ENCODE measurements around the gene RASGRF2. TPM values are rescaled to one million over a fixed set of nuclear protein-coding genes. Genes with fewer than 3 reads are reported as not detected.
"Not testable (repeated sequence)": the region's sequence is repeated elsewhere in the genome, so short reads cannot be mapped to it uniquely, and the experiment has no call there.

The RASGRF2 gene
- total RNA-seq, 1 donor from 2014 or later: 8.2 TPM

- intact Hi-C loops (cut with DNase I): no loop called here
Observed at GRCh38 chr5:81010336-81011169, 50.4 kb downstream of the RASGRF2 start.

GRCh38 chr5:81014348-81014747 lies 54.2 kb downstream of the RASGRF2 start:
- intact Hi-C loops (cut with DNase I): no loop called here
- DNase-seq (ENCODE audit: low spot score): no peak

More at GRCh38 chr5:81010336-81011169, 50.4 kb downstream of the RASGRF2 start:
- no peak for DNase-seq (ENCODE audit: low spot score)

GRCh38 chr5:81016116-81016515 lies 56.0 kb downstream of the RASGRF2 start:
- intact Hi-C loops (cut with DNase I): no loop called here
- no peak for DNase-seq (ENCODE audit: low spot score)

GRCh38 chr5:81017320-81017719 lies 57.2 kb downstream of the RASGRF2 start:
- intact Hi-C loops (cut with DNase I): no loop called here
- no peak for DNase-seq (ENCODE audit: low spot score)

DNA sequence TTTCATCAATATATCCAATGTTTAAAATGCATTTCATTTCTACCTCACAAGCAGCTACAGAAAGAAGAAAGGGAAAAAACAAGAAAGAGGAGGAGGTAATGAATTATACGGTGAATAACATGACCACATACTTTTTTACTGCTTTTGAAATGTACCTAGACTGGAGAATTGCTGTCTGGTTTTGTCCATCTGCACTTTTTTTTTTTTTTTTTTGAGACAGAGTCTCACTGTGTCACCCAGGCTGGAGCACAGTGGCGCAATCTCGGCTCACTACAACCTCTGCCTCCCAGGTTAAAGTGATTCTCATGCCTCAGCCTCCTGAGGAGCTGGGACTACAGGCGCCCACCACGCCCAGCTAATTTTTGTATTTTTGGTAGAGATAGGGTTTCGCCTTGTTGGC lies 58.4 kb downstream of the RASGRF2 start:
- intact Hi-C loops (cut with DNase I); DNase-seq (ENCODE audit: low spot score): not testable (repeated sequence)

DNA sequence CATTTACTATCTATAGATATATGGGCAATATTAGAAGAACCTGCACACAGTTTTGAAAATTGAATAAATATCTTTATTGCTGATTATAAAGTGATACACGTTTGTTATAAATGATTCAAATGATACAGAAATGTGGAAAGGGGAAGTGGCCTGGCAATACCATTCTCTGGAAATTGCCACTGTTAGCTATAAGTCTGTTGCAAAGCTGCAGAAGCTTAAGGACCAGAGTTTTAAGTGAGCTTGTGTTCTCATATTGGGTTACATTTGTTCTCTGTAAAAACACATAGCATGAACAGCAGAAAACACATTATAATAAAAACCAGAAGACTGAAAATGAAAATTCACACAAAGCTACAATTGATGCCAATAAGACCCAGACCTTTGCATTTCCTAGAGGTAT lies 59.6 kb downstream of the RASGRF2 start:
- DNase-seq (ENCODE audit: low spot score): no peak
- intact Hi-C loops (cut with DNase I): no loop called here

DNA sequence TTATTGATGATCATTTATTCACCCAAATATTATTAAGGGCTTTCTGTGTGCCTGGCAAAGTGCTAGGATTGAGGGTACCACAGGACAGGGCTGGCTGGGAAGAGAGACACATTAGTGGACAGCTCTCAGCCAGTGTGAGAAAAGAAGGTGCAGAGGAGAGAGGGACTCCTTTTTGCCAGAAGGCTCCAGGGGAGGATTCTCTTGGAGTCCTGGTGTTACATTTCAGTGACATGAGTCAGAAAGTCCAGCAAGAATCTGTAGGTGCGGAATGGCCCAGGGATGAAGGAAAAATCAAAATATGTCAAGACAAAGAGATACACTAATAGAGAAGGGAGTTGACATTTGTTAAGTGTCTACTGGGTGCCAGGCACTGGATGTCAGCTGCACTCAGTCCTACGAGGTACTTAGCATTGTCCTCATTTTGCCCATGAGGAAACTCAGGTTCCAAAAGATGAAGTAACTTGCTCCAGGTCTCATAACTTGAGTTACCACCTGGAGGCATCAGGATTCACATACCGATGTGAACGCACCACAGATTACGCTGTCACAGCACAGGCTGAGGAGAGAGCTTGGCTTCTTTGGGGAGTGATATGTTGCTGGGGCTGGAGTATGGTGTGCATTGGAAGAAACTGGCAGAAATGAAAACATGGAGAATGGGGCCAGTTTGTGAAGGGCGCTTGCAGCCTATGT lies 60.5 kb downstream of the RASGRF2 start:
- no peak for DNase-seq (ENCODE audit: low spot score)
- intact Hi-C loops (cut with DNase I): no loop called here

DNA sequence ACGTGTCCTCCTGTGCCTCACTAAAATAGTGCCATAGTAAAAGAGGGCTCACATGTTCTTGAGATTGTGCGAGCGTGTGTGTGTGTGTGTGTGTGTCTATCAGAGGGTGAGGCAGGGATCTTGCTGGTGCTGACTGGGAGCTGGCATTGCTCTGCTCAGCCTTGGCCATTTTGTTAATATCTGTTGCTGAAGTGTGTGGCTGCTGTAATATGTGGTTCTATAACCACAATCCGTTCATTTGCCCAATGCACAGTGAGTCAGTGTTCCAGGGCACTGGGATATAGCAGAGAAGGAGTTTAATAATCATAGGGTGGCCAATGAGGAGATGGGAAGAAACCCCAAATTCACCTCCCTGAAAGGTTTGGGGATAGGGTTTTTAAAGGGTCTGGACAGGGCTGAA lies 61.3 kb downstream of the RASGRF2 start:
- intact Hi-C loops (cut with DNase I): no loop called here
- DNase-seq (ENCODE audit: low spot score): no peak

GRCh38 chr5:81021951-81022687 lies 62.0 kb downstream of the RASGRF2 start:
- no peak for DNase-seq (ENCODE audit: low spot score)
- intact Hi-C loops (cut with DNase I): no loop called here

- intact Hi-C loops (cut with DNase I): no loop called here
- DNase-seq (ENCODE audit: low spot score): no peak
Observed at GRCh38 chr5:81022688-81023084, 62.5 kb downstream of the RASGRF2 start.

DNA sequence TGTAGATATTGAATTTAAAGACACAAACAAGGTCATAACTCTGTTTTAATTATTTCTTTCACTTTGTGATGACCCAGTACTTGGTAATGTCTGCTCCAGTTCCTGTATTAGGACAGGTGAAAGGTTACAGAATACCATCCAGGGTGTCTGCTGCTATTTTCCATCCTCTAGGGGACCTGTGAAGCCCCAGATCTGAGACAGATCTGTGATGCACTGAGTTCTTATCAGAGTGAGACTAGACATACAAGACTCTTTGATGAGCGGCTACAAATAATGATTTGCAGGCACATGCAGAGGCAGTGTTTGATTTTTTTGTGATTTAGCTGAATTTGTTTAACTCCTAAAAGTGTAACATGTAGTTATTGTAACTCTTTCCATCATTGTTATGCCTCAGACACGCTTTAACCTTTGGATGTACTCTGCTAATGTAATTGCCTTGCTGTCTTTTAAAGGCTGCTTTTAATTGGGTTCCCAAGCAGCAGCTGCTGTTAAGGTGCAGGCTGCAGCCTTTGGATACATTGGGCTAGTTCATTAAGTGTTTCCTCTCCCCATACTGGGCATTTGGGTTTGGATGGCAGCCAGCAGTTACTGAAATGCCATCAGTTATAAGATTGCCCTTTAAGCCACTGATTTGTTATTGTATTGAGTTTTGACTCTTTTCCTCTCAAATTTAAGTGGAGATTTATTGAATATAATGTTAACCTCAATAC lies 63.3 kb downstream of the RASGRF2 start:
- no peak for DNase-seq (ENCODE audit: low spot score)
- intact Hi-C loops (cut with DNase I): no loop called here

- intact Hi-C loops (cut with DNase I): no loop called here
- DNase-seq (ENCODE audit: low spot score): no peak
Observed at GRCh38 chr5:81027481-81028058, 67.4 kb downstream of the RASGRF2 start.

DNA sequence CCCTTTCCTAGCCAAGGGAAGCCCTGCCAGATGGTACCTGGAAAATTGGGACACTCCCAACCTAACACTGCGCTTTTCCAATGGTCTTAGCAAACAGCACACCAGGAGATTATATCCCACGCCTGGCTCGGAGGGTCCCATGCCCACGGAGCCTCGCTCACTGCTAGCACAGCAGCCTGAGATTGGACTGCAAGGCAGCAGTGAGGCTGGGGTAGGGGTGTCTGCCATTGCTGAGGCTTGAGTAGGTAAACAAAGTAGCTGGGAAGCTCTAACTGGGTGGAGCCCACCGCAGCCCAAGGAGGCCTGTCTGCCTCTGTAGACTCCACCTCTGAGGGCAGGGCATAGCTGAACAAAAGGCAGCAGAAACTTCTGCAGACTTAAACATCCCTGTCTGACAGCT lies 68.7 kb downstream of the RASGRF2 start:
- DNase-seq (ENCODE audit: low spot score); intact Hi-C loops (cut with DNase I): not testable (repeated sequence)

DNA sequence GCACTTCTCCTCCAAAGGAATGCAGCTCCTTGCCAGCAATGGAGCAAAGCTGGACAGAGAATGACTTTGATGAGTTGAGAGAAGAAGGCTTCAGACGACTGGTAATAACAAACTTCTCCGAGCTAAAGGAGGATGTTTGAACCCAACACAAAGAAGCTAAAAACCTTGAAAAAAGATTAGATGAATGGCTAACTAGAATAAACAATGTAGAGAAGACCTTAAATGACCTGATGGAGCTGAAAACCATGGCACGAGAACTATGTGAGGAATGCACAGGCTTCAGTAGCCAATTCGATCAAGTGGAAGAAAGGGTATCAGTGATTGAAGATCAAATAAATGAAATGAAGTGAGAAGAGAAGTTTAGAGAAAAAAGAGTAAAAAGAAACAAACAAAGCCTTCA lies 69.6 kb downstream of the RASGRF2 start:
- intact Hi-C loops (cut with DNase I); DNase-seq (ENCODE audit: low spot score): not testable (repeated sequence)

- intact Hi-C loops (cut with DNase I); DNase-seq (ENCODE audit: low spot score): not testable (repeated sequence)
Observed at GRCh38 chr5:81030236-81031034, 70.3 kb downstream of the RASGRF2 start.

DNA sequence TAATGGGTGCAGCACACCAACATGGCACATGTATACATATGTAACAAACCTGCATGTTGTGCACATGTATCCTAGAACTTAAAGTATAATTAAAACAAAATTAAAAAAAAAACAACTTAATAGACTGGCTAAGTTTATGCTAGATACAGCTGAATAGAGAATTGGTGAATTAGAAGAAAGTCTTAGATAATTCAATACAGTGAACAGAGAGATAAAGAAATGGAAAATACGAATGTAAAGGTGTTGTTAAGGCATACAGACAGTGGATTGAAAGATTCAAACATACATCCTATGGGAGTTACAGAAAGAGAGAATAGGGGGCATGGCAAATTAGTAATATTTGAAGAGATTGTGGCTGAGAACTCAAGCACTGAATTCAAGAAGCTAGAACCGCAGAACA lies 75.4 kb downstream of the RASGRF2 start:
- intact Hi-C loops (cut with DNase I): no loop called here
- DNase-seq (ENCODE audit: low spot score): no peak

DNA sequence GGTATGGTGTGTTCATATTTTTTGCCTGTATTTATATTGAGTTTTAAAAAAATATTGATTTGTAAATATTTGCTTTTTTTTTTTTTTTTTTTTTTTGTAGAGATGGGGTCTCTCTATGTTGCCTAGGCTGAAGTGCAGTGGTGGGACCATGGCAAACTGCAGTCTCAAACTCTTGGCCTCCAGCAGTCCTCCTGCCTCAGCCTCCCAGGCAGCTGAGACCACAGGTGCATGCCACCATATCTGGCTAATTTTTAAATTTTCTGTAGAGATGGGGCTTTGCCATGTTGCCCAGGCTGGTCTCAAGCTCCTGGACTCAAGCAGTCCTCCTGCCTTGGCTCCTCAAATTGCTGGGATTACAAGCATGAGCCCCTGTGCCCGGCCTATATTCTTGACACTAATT lies 78.3 kb downstream of the RASGRF2 start:
- DNase-seq (ENCODE audit: low spot score): no peak
- intact Hi-C loops (cut with DNase I): no loop called here

GRCh38 chr5:81044868-81045267 lies 84.7 kb downstream of the RASGRF2 start:
- DNase-seq (ENCODE audit: low spot score): no peak
- intact Hi-C loops (cut with DNase I): no loop called here

DNA sequence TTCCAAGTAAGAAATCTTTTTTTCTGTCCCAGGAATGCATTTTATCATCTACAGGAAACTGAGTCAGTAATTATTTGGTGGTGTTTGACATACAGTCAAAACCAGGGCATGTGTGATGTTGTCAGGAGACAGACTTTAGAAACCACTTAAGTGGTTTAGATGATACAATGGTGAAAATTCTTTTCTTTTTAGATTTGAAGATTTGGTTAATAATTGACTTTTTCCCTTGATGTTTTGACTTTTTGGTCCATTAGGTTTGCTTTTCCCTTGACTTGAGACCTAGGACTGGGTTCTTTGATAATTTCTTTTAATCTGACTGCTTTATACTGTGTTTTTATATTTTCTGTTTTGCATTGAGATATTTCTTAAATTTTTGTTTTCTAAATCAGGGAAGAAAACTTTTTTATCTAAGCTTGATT lies 85.2 kb downstream of the RASGRF2 start:
- no peak for DNase-seq (ENCODE audit: low spot score)
- intact Hi-C loops (cut with DNase I): no loop called here
